IMR-90 (cell line): ENCODE results near the gene EYS. TPM values are rescaled to one million over a fixed set of nuclear protein-coding genes. Genes with fewer than 3 reads are reported as not detected.

Experiments used
- ATAC-seq: fragments of 200-7000 bp; cut with Tn5 transposase; 2 replicates; pipeline ENCODE4 v1.9.1; 2020; ENCODE audit warnings: low read depth, mild to moderate bottlenecking, moderate library complexity
- BruUV-seq: library from RNA; stranded (reverse); fragments of 400-500 nt; replicated peaks from 2 replicates; lab custom pipeline; 2021; lab: Mats Ljungman, UMichigan
- CTCF ChIA-PET: fragments of 300-600 bp; formaldehyde crosslinking; extraction: SDS; loops from one replicate; lab custom pipeline; 2021; ENCODE audit warnings: antibody characterized with exemption; lab: Yijun Ruan, JAX
- POLR2A ChIA-PET: fragments of 300-600 bp; sonication (Branson Sonifier 250); formaldehyde crosslinking; loops from one replicate; lab custom pipeline; 2022; ENCODE audit warnings: antibody characterized with exemption; ENCODE audit not compliant: unreplicated experiment; lab: Charles Lee
- DNase-seq: peaks from one replicate; pipeline ENCODE4 v3.0.0; 2013
- H2AFZ ChIP-seq: replicated peaks from 2 replicates; pipeline ENCODE3; 2013; ENCODE audit warnings: low read length, mild to moderate bottlenecking; ENCODE audit not compliant: poor library complexity
- H2AK5ac ChIP-seq: 2 replicates; pipeline ENCODE4 v1.6.1; 2013; ENCODE audit warnings: low read depth, low read length, inconsistent platforms
- H2AK9ac ChIP-seq: replicated peaks from 2 replicates; pipeline ENCODE3; 2013; ENCODE audit warnings: mild to moderate bottlenecking, low read depth, low read length, moderate library complexity; ENCODE audit not compliant: poor library complexity
- H2BK120ac ChIP-seq: 2 replicates; pipeline ENCODE4 v1.6.1; 2013; ENCODE audit warnings: low read depth, low read length, inconsistent platforms
- H2BK15ac ChIP-seq: 3 replicates; pipeline ENCODE4 v1.6.1; 2013; ENCODE audit warnings: low read depth, low read length, inconsistent platforms
- H2BK20ac ChIP-seq: 2 replicates; pipeline ENCODE4 v1.6.1; 2013; ENCODE audit warnings: low read depth, mild to moderate bottlenecking, inconsistent platforms, low read length, moderate library complexity
- H2BK5ac ChIP-seq: 2 replicates; pipeline ENCODE4 v1.6.1; 2013; ENCODE audit warnings: mild to moderate bottlenecking, low read depth, low read length, inconsistent platforms; ENCODE audit not compliant: poor library complexity, severe bottlenecking
- H3K14ac ChIP-seq: replicated peaks from 2 replicates; pipeline ENCODE4 v1.6.1; 2013; ENCODE audit warnings: low read depth, low read length, inconsistent platforms
- H3K18ac ChIP-seq: 2 replicates; pipeline ENCODE4 v1.6.1; 2013; ENCODE audit warnings: low read depth, low read length, control low read depth
- H3K23ac ChIP-seq: 2 replicates; pipeline ENCODE4 v1.6.1; 2013; ENCODE audit warnings: low read depth, low read length, inconsistent platforms
- H3K27ac ChIP-seq: 2 replicates; pipeline ENCODE4 v1.5.1; 2013; ENCODE audit warnings: mild to moderate bottlenecking, control low read depth, low read length; ENCODE audit not compliant: insufficient read depth
- H3K27me3 ChIP-seq: 2 replicates; pipeline ENCODE4 v1.6.1; 2013; ENCODE audit warnings: low read length; ENCODE audit not compliant: control insufficient read depth, insufficient read depth
- H3K36me3 ChIP-seq: 2 replicates; pipeline ENCODE4 v1.6.1; 2013; ENCODE audit warnings: low read length, mixed read lengths; ENCODE audit not compliant: control insufficient read depth, insufficient read depth
- H3K4ac ChIP-seq: 2 replicates; pipeline ENCODE4 v1.6.1; 2013; ENCODE audit warnings: low read depth, low read length, inconsistent platforms
- H3K4me1 ChIP-seq: 2 replicates; pipeline ENCODE4 v1.6.1; 2013; ENCODE audit warnings: low read length, mixed read lengths; ENCODE audit not compliant: control insufficient read depth, insufficient read depth
- H3K4me2 ChIP-seq: 2 replicates; pipeline ENCODE4 v1.6.1; 2013; ENCODE audit warnings: low read depth, mild to moderate bottlenecking, control low read depth, low read length, moderate library complexity
- H3K4me3 ChIP-seq: 2 replicates; pipeline ENCODE4 v1.5.1; 2013; ENCODE audit warnings: low read depth, mild to moderate bottlenecking, control low read depth, low read length, moderate library complexity; ENCODE audit not compliant: insufficient read depth
- H3K56ac ChIP-seq: 2 replicates; pipeline ENCODE4 v1.6.1; 2013; ENCODE audit warnings: low read length, inconsistent platforms; ENCODE audit not compliant: insufficient read depth; ENCODE audit errors: extremely low read depth
- H3K79me1 ChIP-seq, 2 experiments: 2 replicates each; pipeline ENCODE4 v1.6.1; 2013; ENCODE audit warnings: low read length in 2 of 2, inconsistent platforms in 1 of 2, low read depth in 1 of 2
- H3K9ac ChIP-seq: 2 replicates; pipeline ENCODE4 v1.6.1; 2013; ENCODE audit warnings: low read depth, low read length, control low read depth
- H3K9me1 ChIP-seq: 2 replicates; pipeline ENCODE4 v1.6.1; 2013; ENCODE audit warnings: low read length, inconsistent platforms; ENCODE audit not compliant: insufficient read depth
- H3K9me3 ChIP-seq: 2 replicates; pipeline ENCODE4 v1.6.1; 2013; ENCODE audit warnings: low read length; ENCODE audit not compliant: control insufficient read depth, insufficient read depth
- H4K20me1 ChIP-seq: 2 replicates; pipeline ENCODE4 v1.6.1; 2013; ENCODE audit warnings: low read length, inconsistent platforms; ENCODE audit not compliant: insufficient read depth
- H4K5ac ChIP-seq: 2 replicates; pipeline ENCODE4 v1.6.1; 2013; ENCODE audit warnings: mild to moderate bottlenecking, low read depth, low read length, control low read depth
- H4K8ac ChIP-seq, 2 experiments: 2 replicates each; pipeline ENCODE4 v1.6.1; 2013; ENCODE audit warnings: low read depth in 2 of 2, low read length in 2 of 2, control low read depth in 1 of 2, inconsistent platforms in 1 of 2
- H4K91ac ChIP-seq: 2 replicates; pipeline ENCODE4 v1.6.1; 2013; ENCODE audit warnings: low read depth, low read length, inconsistent platforms; ENCODE audit not compliant: insufficient read depth
- MAFK ChIP-seq: IDR thresholded peaks from 2 replicates; pipeline ENCODE4 v1.6.1; 2012; ENCODE audit warnings: low read depth, low read length, improper control_type of control experiment
- MAZ ChIP-seq: IDR thresholded peaks from 2 replicates; pipeline ENCODE4 v1.6.1; 2012; ENCODE audit warnings: low read depth, mild to moderate bottlenecking, low read length, improper control_type of control experiment, moderate library complexity, borderline replicate concordance
- MXI1 ChIP-seq: IDR thresholded peaks from 2 replicates; pipeline ENCODE4 v1.6.1; 2012; ENCODE audit warnings: low read depth, mild to moderate bottlenecking, low read length, moderate library complexity, borderline replicate concordance
- WGBS, 2 experiments: methylation state at CpG; one replicate each; pipeline versions ENCODE4 v1.1.5 to v1.1.7; 2013; ENCODE audit warnings: missing lambda C conversion rate in 2 of 2; ENCODE audit not compliant: insufficient read length in 1 of 2; ENCODE audit errors: extremely low coverage in 2 of 2; 5-methylcytosine and 5-hydroxymethylcytosine counted together
- dilution Hi-C: fragments of 300-500 bp; cut with HindIII; formaldehyde crosslinking; loops from one replicate; pipeline ENCODE4 v1.14.3; 2018; ENCODE audit warnings: low sequenced_read_pairs; ENCODE audit not compliant: unreplicated experiment
- in situ Hi-C: fragments of 300-500 bp; cut with MboI; formaldehyde crosslinking; loops from 3 replicates; pipeline ENCODE4 v1.14.3; 2019; ENCODE audit warnings: low sequenced_read_pairs, inconsistent platforms, mixed read lengths
- intact Hi-C: fragments of 100-400 bp; cut with micrococcal nuclease; formaldehyde crosslinking; loops from 2 replicates; pipeline ENCODE4 v1.10.0; 2022
- polyA plus RNA-seq, 3 experiments: library from polyadenylated mRNA; depleted of rRNA; stranded (reverse); fragments of >200 nt; gene quantifications; 2 replicates each; pipeline ENCODE4 v1.2.3, GENCODE V29; 2012; ENCODE audit warnings: low replicate concordance in 1 of 3
- total RNA-seq: library from RNA; depleted of rRNA; stranded (reverse); fragments of >200 nt; gene quantifications from 2 replicates; pipeline ENCODE4 v1.2.3, GENCODE V29; 2012

Gene EYS
- total and polyA plus RNA-seq, 2 of the 4 experiments (the other 2 are of a cell fraction) = under 0.01 TPM; not detected in 1

- no peak for TF ChIP-seq MXI1
These were observed 928.9 kb downstream of the EYS start (continued) for GRCh38 chr6:64777941-64778785.

- no TSS peak for BruUV-seq
- no peaks in the 10 kb centered on the region for H3K36me3 ChIP-seq
- intact Hi-C loops (no loop called here), in situ Hi-C loops (no loop called here), dilution Hi-C loops (no loop called here)
- H3K23ac ChIP-seq = no peak overlapping the region
- no CpG with 5 or more reads among the region's 1 CpG for WGBS, 2 experiments
- H4K8ac ChIP-seq = no peak overlapping the region
- no peak overlapping the region for H3K14ac ChIP-seq
- ChIA-PET CTCF (no interaction called here), POLR2A (no interaction called here)
- H2BK120ac ChIP-seq = no peak overlapping the region
- no peak overlapping the region for H2AK9ac ChIP-seq
- H3K18ac ChIP-seq = no peak overlapping the region
- no peaks in the 10 kb centered on the region for H3K4me1 ChIP-seq
- no peak overlapping the region for H2BK20ac ChIP-seq
- no peak overlapping the region for H2AK5ac ChIP-seq
- no peak overlapping the region for H3K9ac ChIP-seq
- H2BK5ac ChIP-seq = no peak overlapping the region
- H3K4ac ChIP-seq = no peak overlapping the region
- no peak overlapping the region for H2AFZ ChIP-seq
- H3K27ac ChIP-seq = no peak overlapping the region
- no peaks in the 10 kb centered on the region for H3K9me1 ChIP-seq
- H3K4me2 ChIP-seq = no peak overlapping the region
- no peaks in the 10 kb centered on the region for H4K20me1 ChIP-seq
- ATAC-seq (no peak), DNase-seq (no peak)
- H4K5ac ChIP-seq = no peak overlapping the region
- no peaks in the 10 kb centered on the region for H3K79me1 ChIP-seq
- H3K56ac ChIP-seq = no peak overlapping the region
- TF ChIP-seq MAFK = peak; percentile 72
- no peak for TF ChIP-seq MAZ
- no peak overlapping the region for H2BK15ac ChIP-seq
- no peaks in the 10 kb centered on the region for H3K27me3 ChIP-seq
- no peak overlapping the region for H4K91ac ChIP-seq
- no peaks in the 10 kb centered on the region for H3K9me3 ChIP-seq
- H3K4me3 ChIP-seq = no peak overlapping the region
These were observed 930.7 kb downstream of the EYS start for GRCh38 chr6:64776359-64776758.
